Purkinje cell (primary cell): ENCODE measurements around the gene CFAP43. TPM values are rescaled to one million over a fixed set of nuclear protein-coding genes. Genes with fewer than 3 reads are reported as not detected.

ENCODE experiments used
- polyA plus RNA-seq: library from polyadenylated mRNA; unstranded; fragments of >200 nt; fragmentation: Nextera tagmentation; gene quantifications from 2 replicates; pipeline ENCODE4 v1.2.1, GENCODE V29; 2014

The CFAP43 gene
- polyA plus RNA-seq, result 1.8 and 2.1 TPM in 2 replicates

GRCh38 chr10:104231784-104232612 is at the start of gene CFAP43:
TSS of gene CFAP43 (minus strand) at chr10:104232364. CDS start at chr10:104232246, 118 bp downstream.

GRCh38 chr10:104268713-104269645 is 36.8 kb upstream of the CFAP43 start, which contains the start of gene GSTO2:
TSS of gene GSTO2 (plus strand) at chr10:104269184. CDS start at chr10:104274916, 5,732 bp downstream.

GRCh38 chr10:104254493-104255310 is 22.5 kb upstream of the CFAP43 start, which contains the start of gene GSTO1:
TSS of gene GSTO1 (plus strand) at chr10:104254892. CDS start at chr10:104254929, 37 bp downstream.

GRCh38 chr10:104121485-104122224 is 110.5 kb downstream of the CFAP43 start, which contains the start of gene SFR1:
TSS of gene SFR1 (plus strand) at chr10:104122171. CDS start at chr10:104122184, 13 bp downstream.

GRCh38 chr10:104085801-104086400 is 146.3 kb downstream of the CFAP43 start, which contains the start of gene COL17A1:
TSS of gene COL17A1 (minus strand) at chr10:104085880. CDS start at chr10:104080673, 5,207 bp downstream.

Other genes with a start within 250 kb of the CFAP43 start
- not detected in 2 replicates for gene COL17A1, start 146.5 kb downstream of the CFAP43 start, polyA plus RNA-seq
- 15.8 and 19.0 TPM in 2 replicates for gene SFR1, start 110.2 kb downstream of the CFAP43 start, polyA plus RNA-seq
- gene GSTO1, start 22.5 kb upstream of the CFAP43 start, polyA plus RNA-seq, result 159 and 191 TPM in 2 replicates
- gene GSTO2, start 36.8 kb upstream of the CFAP43 start, polyA plus RNA-seq, result 26.0 and 36.3 TPM in 2 replicates
- 0.20 and 0.74 TPM in 2 replicates for gene ITPRIP, start 106.1 kb upstream of the CFAP43 start, polyA plus RNA-seq
- gene CFAP58, start 121.5 kb upstream of the CFAP43 start, polyA plus RNA-seq, result 0.23 and 0.57 TPM in 2 replicates